Measurements from ENCODE around the gene ALDOB. TPM values are rescaled to one million over a fixed set of nuclear protein-coding genes. Genes with fewer than 3 reads are reported as not detected.

ALDOB gene
- total RNA-seq, 1 experiment from 2014 or later: 1.2 TPM

DNA sequence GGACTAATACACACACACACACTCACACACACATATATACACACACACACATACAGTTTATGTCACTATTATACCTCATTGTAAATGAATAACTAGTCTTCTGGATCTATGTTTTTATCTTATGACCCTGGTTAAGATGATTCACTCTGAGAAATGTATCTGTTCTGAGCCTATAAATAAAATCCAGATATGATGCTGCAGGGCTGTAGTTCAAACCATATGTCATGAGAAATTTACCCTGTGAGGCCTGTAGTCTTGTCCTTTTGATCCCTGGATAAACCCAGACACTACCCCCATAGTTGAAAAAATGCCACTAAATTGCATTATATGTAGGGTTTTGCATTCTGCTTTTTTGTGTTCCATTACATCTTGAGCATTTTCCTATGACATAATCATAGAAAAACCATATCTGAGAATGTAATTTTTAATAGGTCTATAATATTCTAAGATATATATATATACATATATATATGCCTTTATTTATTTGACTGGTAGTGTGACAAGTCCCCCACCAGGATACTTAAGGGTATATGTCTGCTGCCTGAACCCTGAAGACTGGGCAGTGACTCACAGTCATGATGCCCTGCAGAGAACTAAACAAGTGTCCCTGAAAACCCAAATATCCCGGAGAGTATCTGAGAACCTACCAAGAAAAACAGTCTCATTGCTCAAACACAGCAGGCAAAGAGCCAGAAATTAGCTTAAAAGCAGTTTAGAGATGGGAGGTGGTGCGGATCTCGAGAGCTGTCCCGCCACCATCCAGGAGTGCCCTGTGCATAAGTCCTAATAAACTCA, 18.4 kb upstream of the ALDOB start:
- Histone ChIP-seq H3K9me3 (ENCODE audit: control insufficient read depth in 1 of 2, insufficient read depth in 1 of 2, low read depth in 1 of 2, low read length in 2 of 2) (no peaks in the 10 kb centered on the region), H3K9me2 (ENCODE audit: insufficient read depth) (no peaks in the 10 kb centered on the region), H3K27me3 (ENCODE audit: insufficient read depth, low read length) (no peaks in the 10 kb centered on the region), H3K4me3 (replicated peaks in 1 of 2; ENCODE audit: low read depth in 1 of 2, low read length in 2 of 2) (no peak overlapping the region), H3K4me2 (ENCODE audit: low read length) (no peak overlapping the region), H3K9ac (ENCODE audit: low read length) (no peak overlapping the region), H3K27ac (ENCODE audit: low read depth, low read length) (no peak overlapping the region), H4K20me1 (ENCODE audit: insufficient read depth) (no peaks in the 10 kb centered on the region), H3K36me3 (ENCODE audit: control insufficient read depth in 1 of 2, insufficient read depth in 2 of 2, low read length in 2 of 2) (no peaks in the 10 kb centered on the region), H3K4me1 (ENCODE audit: control insufficient read depth in 1 of 2, insufficient read depth in 2 of 2, low read length in 2 of 2) (peaks cover 0 to 13% of the 10 kb centered on the region in 2 experiments; a peak in 3 of 4 replicates), H2AFZ (ENCODE audit: low read depth, low read length, poor library complexity, severe bottlenecking) (no peak overlapping the region), H3K79me2 (ENCODE audit: insufficient read depth, low read length) (no peaks in the 10 kb centered on the region)
- POLR2A ChIA-PET: no interaction called here
- ATAC-seq: no peak
- intact Hi-C loops (cut with micrococcal nuclease): no loop called here
- RAD21 ChIA-PET (ENCODE audit: low non-redundant PET in 1 of 2, low total read pairs in 2 of 2, uncharacterized antibody in 2 of 2, unreplicated experiment in 2 of 2): no interaction called here
- DNase-seq (ENCODE audit: low read depth, low spot score): no peak
- TF ChIP-seq SIN3A (IDR thresholded peaks at IDR 0.05; ENCODE audit: low read depth): no peak
- TF ChIP-seq SP1 (IDR thresholded peaks at IDR 0.05; ENCODE audit: low read depth): no peak
- no peak for TF ChIP-seq CEBPB (IDR thresholded peaks at IDR 0.05; ENCODE audit: low read depth)
- TF ChIP-seq JUND (IDR thresholded peaks at IDR 0.05): no peak
- CTCF ChIA-PET: no interaction called here
- BruUV-seq (replicated peaks): no TSS peak

- H2AFZ ChIP-seq (ENCODE audit: low read depth, low read length, poor library complexity, severe bottlenecking): no peak overlapping the region
- TF ChIP-seq ZFX (IDR thresholded peaks at IDR 0.05): no peak
- TF ChIP-seq RAD21 (IDR thresholded peaks at IDR 0.05; ENCODE audit: low read depth): no peak
- no peak for TF ChIP-seq POLR2A (IDR thresholded peaks at IDR 0.05; ENCODE audit: borderline replicate concordance, extremely low read depth, insufficient read depth, insufficient read length)
- no peak for TF ChIP-seq TCF7L2 (IDR thresholded peaks at IDR 0.05; ENCODE audit: borderline replicate concordance, extremely low read depth, insufficient read depth, insufficient read length)
- TF ChIP-seq FOSL1 (IDR thresholded peaks at IDR 0.05; ENCODE audit: low read depth): no peak
- no peak for TF ChIP-seq CBX3 (IDR thresholded peaks at IDR 0.05; ENCODE audit: low read depth)
- TF ChIP-seq EGR1 (IDR thresholded peaks at IDR 0.05; ENCODE audit: low read depth): no peak
- TF ChIP-seq, protein P1, sequence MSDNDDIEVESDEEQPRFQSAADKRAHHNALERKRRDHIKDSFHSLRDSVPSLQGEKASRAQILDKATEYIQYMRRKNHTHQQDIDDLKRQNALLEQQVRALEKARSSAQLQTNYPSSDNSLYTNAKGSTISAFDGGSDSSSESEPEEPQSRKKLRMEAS (IDR thresholded peaks at IDR 0.05): no peak
- no peak for TF ChIP-seq POLR2AphosphoS5 (IDR thresholded peaks at IDR 0.05; ENCODE audit: low read depth, low read length)
- no peak for TF ChIP-seq SRF (IDR thresholded peaks at IDR 0.05; ENCODE audit: low read depth)
- TF ChIP-seq, protein P2, sequence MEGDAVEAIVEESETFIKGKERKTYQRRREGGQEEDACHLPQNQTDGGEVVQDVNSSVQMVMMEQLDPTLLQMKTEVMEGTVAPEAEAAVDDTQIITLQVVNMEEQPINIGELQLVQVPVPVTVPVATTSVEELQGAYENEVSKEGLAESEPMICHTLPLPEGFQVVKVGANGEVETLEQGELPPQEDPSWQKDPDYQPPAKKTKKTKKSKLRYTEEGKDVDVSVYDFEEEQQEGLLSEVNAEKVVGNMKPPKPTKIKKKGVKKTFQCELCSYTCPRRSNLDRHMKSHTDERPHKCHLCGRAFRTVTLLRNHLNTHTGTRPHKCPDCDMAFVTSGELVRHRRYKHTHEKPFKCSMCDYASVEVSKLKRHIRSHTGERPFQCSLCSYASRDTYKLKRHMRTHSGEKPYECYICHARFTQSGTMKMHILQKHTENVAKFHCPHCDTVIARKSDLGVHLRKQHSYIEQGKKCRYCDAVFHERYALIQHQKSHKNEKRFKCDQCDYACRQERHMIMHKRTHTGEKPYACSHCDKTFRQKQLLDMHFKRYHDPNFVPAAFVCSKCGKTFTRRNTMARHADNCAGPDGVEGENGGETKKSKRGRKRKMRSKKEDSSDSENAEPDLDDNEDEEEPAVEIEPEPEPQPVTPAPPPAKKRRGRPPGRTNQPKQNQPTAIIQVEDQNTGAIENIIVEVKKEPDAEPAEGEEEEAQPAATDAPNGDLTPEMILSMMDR (IDR thresholded peaks at IDR 0.05 in 2 of 3, conservative IDR thresholded peaks at IDR 0.05 in 1 of 3; ENCODE audit: borderline replicate concordance in 1 of 3, insufficient read depth in 1 of 3, low read depth in 2 of 3, low read length in 2 of 3): no peak
- no peak for TF ChIP-seq YY1 (IDR thresholded peaks at IDR 0.05; ENCODE audit: extremely low read depth, insufficient replicate concordance, low read depth, low read length)
- CTCF ChIA-PET: no interaction called here
- POLR2A ChIA-PET: no interaction called here
- H3K9me3 ChIP-seq (ENCODE audit: control insufficient read depth in 1 of 2, insufficient read depth in 1 of 2, low read depth in 1 of 2, low read length in 2 of 2): no peaks in the 10 kb centered on the region
- no TSS peak for BruUV-seq (replicated peaks)
- peaks cover 0 to 6% of the 10 kb centered on the region in 2 experiments; a peak in 2 of 4 replicates for H3K4me1 ChIP-seq (ENCODE audit: control insufficient read depth in 1 of 2, insufficient read depth in 2 of 2, low read length in 2 of 2)
- H3K79me2 ChIP-seq (ENCODE audit: insufficient read depth, low read length): no peaks in the 10 kb centered on the region
- DNase-seq (ENCODE audit: low read depth, low spot score) (no peak), ATAC-seq (no peak)
- H3K9ac ChIP-seq (ENCODE audit: low read length): no peak overlapping the region
- H3K4me2 ChIP-seq (ENCODE audit: low read length): no peak overlapping the region
- RAD21 ChIA-PET (ENCODE audit: low non-redundant PET in 1 of 2, low total read pairs in 2 of 2, uncharacterized antibody in 2 of 2, unreplicated experiment in 2 of 2): no interaction called here
- no peaks in the 10 kb centered on the region for H3K27me3 ChIP-seq (ENCODE audit: insufficient read depth, low read length)
- H3K27ac ChIP-seq (ENCODE audit: low read depth, low read length): no peak overlapping the region
- H4K20me1 ChIP-seq (ENCODE audit: insufficient read depth): no peaks in the 10 kb centered on the region
- H3K9me2 ChIP-seq (ENCODE audit: insufficient read depth): no peaks in the 10 kb centered on the region
- intact Hi-C loops (cut with micrococcal nuclease): no loop called here
- no peak overlapping the region for H3K4me3 ChIP-seq (replicated peaks in 1 of 2; ENCODE audit: low read depth in 1 of 2, low read length in 2 of 2)
- H3K36me3 ChIP-seq (ENCODE audit: control insufficient read depth in 1 of 2, insufficient read depth in 2 of 2, low read length in 2 of 2): no peaks in the 10 kb centered on the region
Observed at GRCh38 chr9:101451498-101451897, 15.9 kb upstream of the ALDOB start.
